Hepatocyte (in vitro differentiated cells): ENCODE results near the gene ROBO3. TPM values are rescaled to one million over a fixed set of nuclear protein-coding genes. Genes with fewer than 3 reads are reported as not detected.

Source experiments
- DNase-seq: peaks from one replicate; pipeline ENCODE4 v3.0.0-alpha.2; 2016; ENCODE audit warnings: low spot score
- H2AFZ ChIP-seq: fragments of 200-600 bp; sonication (generic); 2 replicates; pipeline ENCODE4 v1.6.0; 2016; ENCODE audit warnings: antibody characterized with exemption, mild to moderate bottlenecking
- H3K27ac ChIP-seq: fragments of 200-600 bp; sonication (generic); 2 replicates; pipeline ENCODE4 v1.5.1; 2016; ENCODE audit warnings: mild to moderate bottlenecking
- H3K27me3 ChIP-seq: fragments of 200-600 bp; sonication (generic); 2 replicates; pipeline ENCODE4 v1.6.1; 2016
- H3K36me3 ChIP-seq: fragments of 200-600 bp; sonication (generic); replicated peaks from 2 replicates; pipeline ENCODE4 v1.5.1; 2016; ENCODE audit warnings: low read depth; ENCODE audit not compliant: insufficient read depth
- H3K4me1 ChIP-seq: fragments of 200-600 bp; sonication (generic); 2 replicates; pipeline ENCODE4 v1.5.1; 2016; ENCODE audit warnings: mild to moderate bottlenecking, moderate library complexity; ENCODE audit not compliant: insufficient read depth
- H3K4me2 ChIP-seq: fragments of 200-600 bp; sonication (generic); 2 replicates; pipeline ENCODE4 v1.6.0; 2016
- H3K4me3 ChIP-seq: fragments of 200-600 bp; sonication (generic); 2 replicates; pipeline ENCODE4 v1.5.1; 2016; ENCODE audit warnings: mild to moderate bottlenecking
- H3K79me2 ChIP-seq: fragments of 200-600 bp; sonication (generic); 2 replicates; pipeline ENCODE4 v1.6.0; 2017; ENCODE audit warnings: mild to moderate bottlenecking
- H3K9me2 ChIP-seq: fragments of 200-600 bp; sonication (generic); replicated peaks from 2 replicates; pipeline ENCODE4 v1.6.0; 2017; ENCODE audit warnings: mild to moderate bottlenecking; ENCODE audit not compliant: insufficient read depth
- H3K9me3 ChIP-seq: fragments of 200-600 bp; sonication (generic); 2 replicates; pipeline ENCODE4 v1.5.1; 2016; ENCODE audit warnings: low read depth, mild to moderate bottlenecking
- H4K20me1 ChIP-seq: fragments of 200-600 bp; sonication (generic); 2 replicates; pipeline ENCODE4 v1.6.0; 2016; ENCODE audit warnings: mild to moderate bottlenecking; ENCODE audit not compliant: insufficient read depth, poor library complexity, severe bottlenecking
- EZH2 ChIP-seq: fragments of 200-600 bp; sonication (generic); IDR thresholded peaks from 2 replicates; pipeline ENCODE4 v1.6.1; 2016; ENCODE audit warnings: antibody characterized with exemption, mild to moderate bottlenecking, borderline replicate concordance
- EZH2phosphoT487 ChIP-seq: fragments of 200-600 bp; sonication (generic); IDR thresholded peaks from one replicate; pipeline ENCODE4 v1.6.1; 2018; ENCODE audit warnings: antibody characterized with exemption, mild to moderate bottlenecking, low read depth, moderate library complexity; ENCODE audit not compliant: unreplicated experiment, severe bottlenecking
- WGBS: methylation state at CpG from one replicate; pipeline ENCODE4 v1.1.6; 2016; ENCODE audit warnings: low lambda C conversion rate; ENCODE audit errors: missing lambda C conversion rate; 5-methylcytosine and 5-hydroxymethylcytosine counted together
- polyA plus RNA-seq: library from polyadenylated mRNA; unstranded; fragments of >200 nt; fragmentation: Nextera tagmentation; extraction: Ambion mirVana; gene quantifications from 2 replicates; pipeline ENCODE4 v1.2.1, GENCODE V29; 2016
- total RNA-seq: library from RNA; depleted of rRNA; stranded (reverse); fragments of >200 nt; gene quantifications from 2 replicates; pipeline ENCODE4 v1.2.3, GENCODE V29; 2014
- TF ChIP-seq, protein P1 (sequence below): fragments of 200-600 bp; sonication (generic); IDR thresholded peaks from 2 replicates; pipeline ENCODE4 v1.5.1; 2016; ENCODE audit warnings: antibody characterized with exemption, mild to moderate bottlenecking; ENCODE audit not compliant: poor library complexity

The ROBO3 gene
- total and polyA plus RNA-seq, 2 experiments from 2014 or later: 3.7 to 10.4 TPM

- Histone ChIP-seq H3K4me1 (peaks cover 22% of the 10 kb centered on the region), H2AFZ (no peak overlapping the region), H3K79me2 (no peaks in the 10 kb centered on the region), H3K27ac (no peak overlapping the region), H3K9me2 (no peaks in the 10 kb centered on the region), H4K20me1 (no peaks in the 10 kb centered on the region), H3K9me3 (no peaks in the 10 kb centered on the region), H3K27me3 (peaks cover 61% of the 10 kb centered on the region), H3K4me3 (peak overlapping the region; percentile 40), H3K36me3 (no peaks in the 10 kb centered on the region), H3K4me2 (peak overlapping the region; percentile 97)
- no peak for DNase-seq
- TF ChIP-seq EZH2 (no peak), EZH2phosphoT487 (peak; percentile 22)
- WGBS: 28% methylated on average over 5 of the region's 5 CpGs
Observed at GRCh38 chr11:124838805-124839127, 26.5 kb upstream of the ROBO3 start.

- TF ChIP-seq EZH2 (peak; percentile 92), EZH2phosphoT487 (peak; percentile 12)
- TF ChIP-seq, protein P1, sequence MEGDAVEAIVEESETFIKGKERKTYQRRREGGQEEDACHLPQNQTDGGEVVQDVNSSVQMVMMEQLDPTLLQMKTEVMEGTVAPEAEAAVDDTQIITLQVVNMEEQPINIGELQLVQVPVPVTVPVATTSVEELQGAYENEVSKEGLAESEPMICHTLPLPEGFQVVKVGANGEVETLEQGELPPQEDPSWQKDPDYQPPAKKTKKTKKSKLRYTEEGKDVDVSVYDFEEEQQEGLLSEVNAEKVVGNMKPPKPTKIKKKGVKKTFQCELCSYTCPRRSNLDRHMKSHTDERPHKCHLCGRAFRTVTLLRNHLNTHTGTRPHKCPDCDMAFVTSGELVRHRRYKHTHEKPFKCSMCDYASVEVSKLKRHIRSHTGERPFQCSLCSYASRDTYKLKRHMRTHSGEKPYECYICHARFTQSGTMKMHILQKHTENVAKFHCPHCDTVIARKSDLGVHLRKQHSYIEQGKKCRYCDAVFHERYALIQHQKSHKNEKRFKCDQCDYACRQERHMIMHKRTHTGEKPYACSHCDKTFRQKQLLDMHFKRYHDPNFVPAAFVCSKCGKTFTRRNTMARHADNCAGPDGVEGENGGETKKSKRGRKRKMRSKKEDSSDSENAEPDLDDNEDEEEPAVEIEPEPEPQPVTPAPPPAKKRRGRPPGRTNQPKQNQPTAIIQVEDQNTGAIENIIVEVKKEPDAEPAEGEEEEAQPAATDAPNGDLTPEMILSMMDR: no peak
- Histone ChIP-seq H3K4me1 (peaks cover 22% of the 10 kb centered on the region), H3K4me2 (peak overlapping the region; percentile 97), H3K4me3 (peak overlapping the region; percentile 40), H2AFZ (peak overlapping the region; percentile 38), H3K27ac (no peak overlapping the region), H3K9me2 (no peaks in the 10 kb centered on the region), H3K9me3 (no peaks in the 10 kb centered on the region), H3K36me3 (no peaks in the 10 kb centered on the region), H3K79me2 (no peaks in the 10 kb centered on the region), H3K27me3 (peaks cover 67% of the 10 kb centered on the region), H4K20me1 (no peaks in the 10 kb centered on the region)
- peak; percentile 23 for DNase-seq
- WGBS: 2% methylated on average over 52 of the region's 87 CpGs
Observed at GRCh38 chr11:124839128-124839971, 25.9 kb upstream of the ROBO3 start.

GRCh38 chr11:124839972-124840621 is 25.1 kb upstream of the ROBO3 start:
- no peak for DNase-seq

More at GRCh38 chr11:124839972-124840621, 25.1 kb upstream of the ROBO3 start:
- no peaks in the 10 kb centered on the region for H3K79me2 ChIP-seq
- peak overlapping the region; percentile 38 for H2AFZ ChIP-seq
- H3K27me3 ChIP-seq: peaks cover 75% of the 10 kb centered on the region
- peak overlapping the region; percentile 97 for H3K4me2 ChIP-seq
- no peaks in the 10 kb centered on the region for H3K9me2 ChIP-seq
- WGBS: 5% methylated on average over 20 of the region's 20 CpGs
- H3K4me3 ChIP-seq: peak overlapping the region; percentile 40
- no peaks in the 10 kb centered on the region for H4K20me1 ChIP-seq
- no peaks in the 10 kb centered on the region for H3K36me3 ChIP-seq
- TF ChIP-seq, protein P1: no peak
- no peak for TF ChIP-seq EZH2phosphoT487
- no peak for TF ChIP-seq EZH2
- H3K9me3 ChIP-seq: no peaks in the 10 kb centered on the region
- peaks cover 22% of the 10 kb centered on the region for H3K4me1 ChIP-seq
- no peak overlapping the region for H3K27ac ChIP-seq
